H1 (cell line): ENCODE data around the gene FLVCR2. TPM values are rescaled to one million over a fixed set of nuclear protein-coding genes. Genes with fewer than 3 reads are reported as not detected.

Source experiments
- BACH1 ChIP-seq: IDR thresholded peaks from 2 replicates; pipeline ENCODE4 v1.6.1; 2012; ENCODE audit warnings: low read length, improper control_type of control experiment
- EGR1 ChIP-seq: IDR thresholded peaks from 2 replicates; pipeline ENCODE4 v1.6.1; 2011; ENCODE audit warnings: low read depth, low read length, borderline replicate concordance
- GABPA ChIP-seq: IDR thresholded peaks from 2 replicates; pipeline ENCODE4 v1.6.1; 2011; ENCODE audit warnings: mild to moderate bottlenecking, low read length, moderate library complexity, borderline replicate concordance; ENCODE audit not compliant: insufficient read depth
- KDM1A ChIP-seq: fragments of 200-600, 300-600 bp; sonication (generic); IDR thresholded peaks from 2 replicates; pipeline ENCODE4 v1.7.1; 2016; ENCODE audit warnings: mild to moderate bottlenecking, low read length, borderline replicate concordance
- RFX5 ChIP-seq: IDR thresholded peaks from 2 replicates; pipeline ENCODE4 v1.6.1; 2011; ENCODE audit warnings: low read depth, low read length, improper control_type of control experiment, borderline replicate concordance
- RXRA ChIP-seq: IDR thresholded peaks from 2 replicates; pipeline ENCODE4 v1.6.1; 2011; ENCODE audit warnings: low read depth, mild to moderate bottlenecking, low read length, moderate library complexity; ENCODE audit not compliant: insufficient read depth
- SRF ChIP-seq: IDR thresholded peaks from 2 replicates; pipeline ENCODE4 v1.6.1; 2011; ENCODE audit warnings: mild to moderate bottlenecking, low read depth, low read length, moderate library complexity
- polyA plus RNA-seq, 7 experiments: library from polyadenylated mRNA; depleted of rRNA in 3 of 7; stranded (reverse) in 5 of 7; unstranded in 2 of 7; fragments of >200 nt in 5 of 7; fragments of 200-250 nt in 2 of 7; gene quantifications; 1 replicate in 5 of 7; 2 replicates in 1 of 7; 4 replicates in 1 of 7; pipeline versions ENCODE4 v1.2.1 to v1.2.3, GENCODE V29; 2011 to 2013; ENCODE audit warnings: missing spikeins in 2 of 7, mixed read lengths in 2 of 7
- total RNA-seq: library from RNA; stranded (reverse); fragmentation: NEBNext Ultra II Directional; extraction: Animal tissue kit (Norgen Biotek cat#: 25700); gene quantifications from 2 replicates; pipeline ENCODE4 v1.2.1, GENCODE V29; 2021
- TF ChIP-seq, protein P1 (sequence below): fragments of 300-600 bp; sonication (generic); IDR thresholded peaks from 2 replicates; pipeline ENCODE4 v1.7.1; 2012; ENCODE audit warnings: low read length, moderate library complexity, mild to moderate bottlenecking, inconsistent platforms; ENCODE audit not compliant: insufficient replicate concordance
- TF ChIP-seq, protein P2 (sequence below): IDR thresholded peaks from 2 replicates; pipeline ENCODE4 v1.6.1; 2011; ENCODE audit warnings: low read depth, mild to moderate bottlenecking, low read length; ENCODE audit not compliant: insufficient read depth

The FLVCR2 gene
- total and polyA plus RNA-seq, 2 of the 8 experiments (the other 6 are each of a cell fraction or from before 2014, with no cell fraction given) = 7.1 to 8.2 TPM

GRCh38 chr14:75660630-75661498 is 82.4 kb downstream of the FLVCR2 start, which contains the start of the genes ERG28 and TTLL5 (continued):
- TF ChIP-seq SRF = peak; percentile 73
- no peak for TF ChIP-seq EGR1
- no peak for TF ChIP-seq RFX5
- TF ChIP-seq RXRA = no peak
- TF ChIP-seq, protein P1, sequence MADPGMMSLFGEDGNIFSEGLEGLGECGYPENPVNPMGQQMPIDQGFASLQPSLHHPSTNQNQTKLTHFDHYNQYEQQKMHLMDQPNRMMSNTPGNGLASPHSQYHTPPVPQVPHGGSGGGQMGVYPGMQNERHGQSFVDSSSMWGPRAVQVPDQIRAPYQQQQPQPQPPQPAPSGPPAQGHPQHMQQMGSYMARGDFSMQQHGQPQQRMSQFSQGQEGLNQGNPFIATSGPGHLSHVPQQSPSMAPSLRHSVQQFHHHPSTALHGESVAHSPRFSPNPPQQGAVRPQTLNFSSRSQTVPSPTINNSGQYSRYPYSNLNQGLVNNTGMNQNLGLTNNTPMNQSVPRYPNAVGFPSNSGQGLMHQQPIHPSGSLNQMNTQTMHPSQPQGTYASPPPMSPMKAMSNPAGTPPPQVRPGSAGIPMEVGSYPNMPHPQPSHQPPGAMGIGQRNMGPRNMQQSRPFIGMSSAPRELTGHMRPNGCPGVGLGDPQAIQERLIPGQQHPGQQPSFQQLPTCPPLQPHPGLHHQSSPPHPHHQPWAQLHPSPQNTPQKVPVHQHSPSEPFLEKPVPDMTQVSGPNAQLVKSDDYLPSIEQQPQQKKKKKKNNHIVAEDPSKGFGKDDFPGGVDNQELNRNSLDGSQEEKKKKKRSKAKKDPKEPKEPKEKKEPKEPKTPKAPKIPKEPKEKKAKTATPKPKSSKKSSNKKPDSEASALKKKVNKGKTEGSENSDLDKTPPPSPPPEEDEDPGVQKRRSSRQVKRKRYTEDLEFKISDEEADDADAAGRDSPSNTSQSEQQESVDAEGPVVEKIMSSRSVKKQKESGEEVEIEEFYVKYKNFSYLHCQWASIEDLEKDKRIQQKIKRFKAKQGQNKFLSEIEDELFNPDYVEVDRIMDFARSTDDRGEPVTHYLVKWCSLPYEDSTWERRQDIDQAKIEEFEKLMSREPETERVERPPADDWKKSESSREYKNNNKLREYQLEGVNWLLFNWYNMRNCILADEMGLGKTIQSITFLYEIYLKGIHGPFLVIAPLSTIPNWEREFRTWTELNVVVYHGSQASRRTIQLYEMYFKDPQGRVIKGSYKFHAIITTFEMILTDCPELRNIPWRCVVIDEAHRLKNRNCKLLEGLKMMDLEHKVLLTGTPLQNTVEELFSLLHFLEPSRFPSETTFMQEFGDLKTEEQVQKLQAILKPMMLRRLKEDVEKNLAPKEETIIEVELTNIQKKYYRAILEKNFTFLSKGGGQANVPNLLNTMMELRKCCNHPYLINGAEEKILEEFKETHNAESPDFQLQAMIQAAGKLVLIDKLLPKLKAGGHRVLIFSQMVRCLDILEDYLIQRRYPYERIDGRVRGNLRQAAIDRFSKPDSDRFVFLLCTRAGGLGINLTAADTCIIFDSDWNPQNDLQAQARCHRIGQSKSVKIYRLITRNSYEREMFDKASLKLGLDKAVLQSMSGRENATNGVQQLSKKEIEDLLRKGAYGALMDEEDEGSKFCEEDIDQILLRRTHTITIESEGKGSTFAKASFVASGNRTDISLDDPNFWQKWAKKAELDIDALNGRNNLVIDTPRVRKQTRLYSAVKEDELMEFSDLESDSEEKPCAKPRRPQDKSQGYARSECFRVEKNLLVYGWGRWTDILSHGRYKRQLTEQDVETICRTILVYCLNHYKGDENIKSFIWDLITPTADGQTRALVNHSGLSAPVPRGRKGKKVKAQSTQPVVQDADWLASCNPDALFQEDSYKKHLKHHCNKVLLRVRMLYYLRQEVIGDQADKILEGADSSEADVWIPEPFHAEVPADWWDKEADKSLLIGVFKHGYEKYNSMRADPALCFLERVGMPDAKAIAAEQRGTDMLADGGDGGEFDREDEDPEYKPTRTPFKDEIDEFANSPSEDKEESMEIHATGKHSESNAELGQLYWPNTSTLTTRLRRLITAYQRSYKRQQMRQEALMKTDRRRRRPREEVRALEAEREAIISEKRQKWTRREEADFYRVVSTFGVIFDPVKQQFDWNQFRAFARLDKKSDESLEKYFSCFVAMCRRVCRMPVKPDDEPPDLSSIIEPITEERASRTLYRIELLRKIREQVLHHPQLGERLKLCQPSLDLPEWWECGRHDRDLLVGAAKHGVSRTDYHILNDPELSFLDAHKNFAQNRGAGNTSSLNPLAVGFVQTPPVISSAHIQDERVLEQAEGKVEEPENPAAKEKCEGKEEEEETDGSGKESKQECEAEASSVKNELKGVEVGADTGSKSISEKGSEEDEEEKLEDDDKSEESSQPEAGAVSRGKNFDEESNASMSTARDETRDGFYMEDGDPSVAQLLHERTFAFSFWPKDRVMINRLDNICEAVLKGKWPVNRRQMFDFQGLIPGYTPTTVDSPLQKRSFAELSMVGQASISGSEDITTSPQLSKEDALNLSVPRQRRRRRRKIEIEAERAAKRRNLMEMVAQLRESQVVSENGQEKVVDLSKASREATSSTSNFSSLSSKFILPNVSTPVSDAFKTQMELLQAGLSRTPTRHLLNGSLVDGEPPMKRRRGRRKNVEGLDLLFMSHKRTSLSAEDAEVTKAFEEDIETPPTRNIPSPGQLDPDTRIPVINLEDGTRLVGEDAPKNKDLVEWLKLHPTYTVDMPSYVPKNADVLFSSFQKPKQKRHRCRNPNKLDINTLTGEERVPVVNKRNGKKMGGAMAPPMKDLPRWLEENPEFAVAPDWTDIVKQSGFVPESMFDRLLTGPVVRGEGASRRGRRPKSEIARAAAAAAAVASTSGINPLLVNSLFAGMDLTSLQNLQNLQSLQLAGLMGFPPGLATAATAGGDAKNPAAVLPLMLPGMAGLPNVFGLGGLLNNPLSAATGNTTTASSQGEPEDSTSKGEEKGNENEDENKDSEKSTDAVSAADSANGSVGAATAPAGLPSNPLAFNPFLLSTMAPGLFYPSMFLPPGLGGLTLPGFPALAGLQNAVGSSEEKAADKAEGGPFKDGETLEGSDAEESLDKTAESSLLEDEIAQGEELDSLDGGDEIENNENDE = no peak
- no peak for TF ChIP-seq BACH1
- TF ChIP-seq GABPA = no peak
- TF ChIP-seq, protein P2, sequence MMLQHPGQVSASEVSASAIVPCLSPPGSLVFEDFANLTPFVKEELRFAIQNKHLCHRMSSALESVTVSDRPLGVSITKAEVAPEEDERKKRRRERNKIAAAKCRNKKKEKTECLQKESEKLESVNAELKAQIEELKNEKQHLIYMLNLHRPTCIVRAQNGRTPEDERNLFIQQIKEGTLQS = peak; percentile 64; the same call in 1 of the 2 replicates
- no peak for TF ChIP-seq KDM1A
